Measurements from ENCODE around the gene CHRNG. TPM values are rescaled to one million over a fixed set of nuclear protein-coding genes. Genes with fewer than 3 reads are reported as not detected.

The CHRNG gene
- polyA plus RNA-seq (ENCODE audit: insufficient read length in 3 of 3) = 1 to 10 TPM in 2 of 3 donors, under 1 TPM in 1; 0.87 to 1.9 (median 1.4) TPM
- long read RNA-seq, donor 1 = 0 reads
- long read RNA-seq, donor 2, partial matches to known transcripts = 0 of 1 reads
- long read RNA-seq, donor 2, other reads (novel, unspliced or antisense) = 0 of 1 reads
- long read RNA-seq, donor 3 = 0 reads
- long read RNA-seq, donor 4 = 0 reads
- long read RNA-seq, donor 5, partial matches to known transcripts = 0 of 1 reads
- long read RNA-seq, donor 5, other reads (novel, unspliced or antisense) = 0 of 1 reads
- long read RNA-seq, donor 6 = 0 reads
- long read RNA-seq, donor 7 = 0 reads
- long read RNA-seq, donor 8 = 0 reads
- long read RNA-seq, donor 9 = 0 reads
- long read RNA-seq, donor 10 = 0 reads
- long read RNA-seq, donor 11, partial matches to known transcripts = 0 of 1 reads
- long read RNA-seq, donor 11, other reads (novel, unspliced or antisense) = 0 of 1 reads
- long read RNA-seq, donor 12 = 0 reads
- long read RNA-seq, donor 13 = 0 reads
- long read RNA-seq, donor 14 = 0 reads
- long read RNA-seq, donor 15 = 0 reads
- long read RNA-seq, donor 16 = 0 reads

DNA sequence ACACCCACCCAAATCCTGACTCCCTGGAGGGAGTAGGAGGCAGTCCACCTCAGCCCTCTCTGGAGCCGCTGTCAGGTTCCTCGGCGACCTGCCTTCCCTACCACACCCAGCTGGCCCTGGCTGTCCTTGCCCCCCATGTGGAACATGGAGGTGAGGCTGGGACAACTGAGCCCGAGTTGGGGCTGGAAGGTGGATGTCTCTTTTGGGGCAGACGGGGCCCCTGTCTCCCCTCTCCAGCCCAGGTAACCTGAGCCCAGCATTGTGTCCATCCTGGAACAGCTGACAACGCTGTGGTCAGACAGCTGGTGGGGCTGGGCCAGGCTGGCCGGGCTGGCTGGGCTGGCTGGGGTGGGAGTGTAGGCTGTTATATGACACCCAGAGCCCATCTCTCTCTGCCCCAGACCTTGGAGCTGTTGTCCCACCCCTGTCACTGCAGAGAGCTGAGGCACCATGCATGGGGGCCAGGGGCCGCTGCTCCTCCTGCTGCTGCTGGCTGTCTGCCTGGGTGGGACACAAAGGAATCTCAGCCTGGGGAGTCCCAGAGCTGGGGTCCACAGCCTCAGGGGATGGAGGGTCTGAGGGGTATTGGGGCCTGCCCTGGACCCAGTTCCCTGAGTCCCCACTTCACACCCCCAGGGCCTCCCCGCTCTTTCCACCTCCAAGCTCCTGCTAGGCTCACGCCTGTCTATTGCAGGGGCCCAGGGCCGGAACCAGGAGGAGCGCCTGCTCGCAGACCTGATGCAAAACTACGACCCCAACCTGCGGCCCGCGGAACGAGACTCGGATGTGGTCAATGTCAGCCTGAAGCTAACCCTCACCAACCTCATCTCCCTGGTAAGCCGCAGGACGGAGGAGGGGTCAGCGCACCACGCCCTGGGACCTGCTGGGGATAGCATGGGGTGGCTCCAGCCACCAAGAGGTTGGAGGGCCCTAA, at the start of gene CHRNG:
Gene CHRNG, plus strand, starts transcription at position 395 of the 934 bp plus-strand sequence. Its CDS starts 56 bp downstream, at position 451.
- peak; percentile 30 for DNase-seq

- no peak for DNase-seq
Measured at GRCh38 chr2:232490221-232491138, 49.0 kb upstream of the CHRNG start.

GRCh38 chr2:232491139-232491780, 48.2 kb upstream of the CHRNG start:
- DNase-seq = no peak

- no peak for DNase-seq
Measured at GRCh38 chr2:232492236-232492848, 47.1 kb upstream of the CHRNG start.

GRCh38 chr2:232492963-232493700, 46.4 kb upstream of the CHRNG start:
- DNase-seq = no peak

GRCh38 chr2:232493701-232494474, 45.6 kb upstream of the CHRNG start:
- DNase-seq = no peak

GRCh38 chr2:232494542-232494941, 45.0 kb upstream of the CHRNG start:
- DNase-seq = no peak

- no peak for DNase-seq
Measured at GRCh38 chr2:232495292-232495691, 44.2 kb upstream of the CHRNG start.

DNA sequence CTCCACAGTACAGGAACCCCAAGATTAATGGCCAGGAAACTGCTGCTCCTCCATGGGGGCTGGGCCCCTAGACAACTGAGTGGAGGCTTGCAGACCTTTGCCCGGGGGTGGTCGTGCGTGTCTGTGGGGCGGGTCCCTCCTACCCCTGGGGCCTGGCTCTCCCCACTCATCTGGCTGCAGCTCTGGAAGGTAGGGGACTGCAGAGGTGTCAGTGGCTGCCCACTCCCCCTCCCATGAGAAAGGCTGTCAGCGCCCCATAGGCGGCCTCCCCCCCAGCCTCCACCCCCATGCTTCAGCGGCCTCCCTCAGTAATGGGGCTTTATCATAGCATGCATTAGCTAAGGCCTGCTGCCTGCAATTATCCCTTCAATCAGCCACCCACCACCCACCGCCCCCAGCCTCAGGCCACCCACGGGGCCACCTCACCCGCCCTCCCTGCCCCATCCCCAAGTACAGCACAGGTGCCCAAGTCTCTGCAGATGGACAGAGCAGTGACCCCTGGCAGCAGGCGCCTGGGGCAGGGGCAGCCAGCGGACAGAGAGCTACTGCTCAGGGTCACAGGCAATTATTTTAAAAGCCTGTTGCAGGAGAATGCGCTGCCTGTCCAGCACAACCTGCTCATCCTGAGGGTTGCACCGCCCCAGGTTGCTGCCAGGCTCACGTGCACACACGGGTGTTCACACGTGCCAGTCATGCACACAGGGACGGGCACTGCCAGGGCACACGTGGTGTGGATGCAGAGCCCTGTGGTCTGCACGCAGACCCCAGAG, 42.8 kb upstream of the CHRNG start:
- DNase-seq = no peak

DNA sequence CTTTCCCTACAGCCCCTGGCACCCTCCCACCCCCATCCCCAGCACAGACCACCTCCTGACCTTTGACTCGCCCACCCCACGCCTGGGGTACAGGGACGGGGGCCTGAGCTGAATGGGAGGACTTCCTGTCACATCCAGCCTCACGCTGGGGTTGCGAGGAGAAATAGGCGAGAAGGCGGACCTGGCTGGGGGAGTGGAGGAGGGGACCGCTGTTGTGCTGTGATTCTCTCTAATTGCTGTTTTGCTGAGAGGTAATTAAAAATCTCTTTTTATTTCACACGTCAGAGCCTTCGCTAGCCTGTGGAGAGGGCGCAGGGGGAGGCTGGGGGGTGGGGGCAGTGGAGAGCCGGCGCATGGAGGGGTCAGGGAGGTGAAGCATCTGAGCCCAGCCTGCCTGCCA, 42.1 kb upstream of the CHRNG start:
- DNase-seq = no peak

DNA sequence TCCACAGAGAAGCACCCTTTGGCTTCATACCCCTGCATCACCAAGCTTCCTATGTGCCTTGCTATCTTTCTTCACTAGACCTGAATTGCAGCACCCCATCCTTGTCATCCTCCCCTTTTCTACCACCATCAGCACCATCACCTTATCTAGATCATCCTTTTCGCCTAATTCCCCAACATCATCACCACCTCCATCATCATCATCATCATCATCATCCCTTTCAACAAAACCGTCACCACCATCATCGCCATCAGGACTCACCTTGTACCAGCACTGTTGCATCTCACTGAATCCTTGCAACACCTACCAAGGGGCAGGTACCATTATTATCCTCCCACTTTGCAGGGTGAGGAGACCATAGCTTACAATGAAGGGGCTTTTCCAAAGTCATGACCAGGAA, 41.0 kb upstream of the CHRNG start:
- DNase-seq = no peak

DNA sequence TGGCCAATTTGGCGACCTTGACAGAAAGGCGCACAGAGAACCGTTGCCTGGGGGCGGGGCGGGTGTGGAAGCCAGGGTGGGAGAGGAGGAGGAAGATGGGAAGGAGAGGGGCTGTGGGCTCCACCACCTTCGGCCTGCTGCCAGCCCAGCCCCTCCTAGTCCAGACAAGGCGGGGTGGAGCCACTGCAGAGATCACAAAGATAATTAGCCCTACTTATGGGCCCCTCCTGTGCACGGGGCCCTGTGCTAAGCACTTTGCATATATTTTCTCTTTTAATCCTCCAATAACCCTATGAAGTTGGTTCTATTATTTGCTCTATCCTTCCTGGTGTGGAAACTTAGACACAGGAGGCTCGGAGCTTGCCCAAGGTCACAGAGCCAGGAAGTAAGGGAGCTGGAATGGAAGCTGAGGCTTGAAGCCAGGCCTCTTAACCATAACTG, 38.1 kb upstream of the CHRNG start:
- DNase-seq = no peak

- no peak for DNase-seq
Measured at GRCh38 chr2:232501794-232502390, 37.6 kb upstream of the CHRNG start.

DNA sequence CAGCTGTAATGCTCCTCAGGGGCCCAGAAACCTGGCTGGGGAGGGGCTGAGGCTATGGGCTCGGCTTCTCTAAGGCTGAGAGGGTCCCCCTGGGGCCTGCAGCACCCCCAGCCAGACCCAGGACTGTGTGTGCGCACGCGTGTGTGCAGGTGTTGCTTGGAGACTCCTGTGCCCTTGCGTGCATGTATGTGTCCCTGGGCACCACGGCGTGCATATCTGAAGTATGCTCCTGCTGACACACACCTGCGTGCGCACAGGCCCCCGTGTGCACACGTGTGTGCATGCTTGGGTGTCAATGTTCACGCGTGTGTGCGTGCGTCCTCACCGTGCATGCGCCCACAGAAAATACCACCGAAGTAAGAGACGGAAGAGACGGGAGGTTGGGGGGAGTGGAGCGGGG, 37.0 kb upstream of the CHRNG start:
- no peak for DNase-seq

DNA sequence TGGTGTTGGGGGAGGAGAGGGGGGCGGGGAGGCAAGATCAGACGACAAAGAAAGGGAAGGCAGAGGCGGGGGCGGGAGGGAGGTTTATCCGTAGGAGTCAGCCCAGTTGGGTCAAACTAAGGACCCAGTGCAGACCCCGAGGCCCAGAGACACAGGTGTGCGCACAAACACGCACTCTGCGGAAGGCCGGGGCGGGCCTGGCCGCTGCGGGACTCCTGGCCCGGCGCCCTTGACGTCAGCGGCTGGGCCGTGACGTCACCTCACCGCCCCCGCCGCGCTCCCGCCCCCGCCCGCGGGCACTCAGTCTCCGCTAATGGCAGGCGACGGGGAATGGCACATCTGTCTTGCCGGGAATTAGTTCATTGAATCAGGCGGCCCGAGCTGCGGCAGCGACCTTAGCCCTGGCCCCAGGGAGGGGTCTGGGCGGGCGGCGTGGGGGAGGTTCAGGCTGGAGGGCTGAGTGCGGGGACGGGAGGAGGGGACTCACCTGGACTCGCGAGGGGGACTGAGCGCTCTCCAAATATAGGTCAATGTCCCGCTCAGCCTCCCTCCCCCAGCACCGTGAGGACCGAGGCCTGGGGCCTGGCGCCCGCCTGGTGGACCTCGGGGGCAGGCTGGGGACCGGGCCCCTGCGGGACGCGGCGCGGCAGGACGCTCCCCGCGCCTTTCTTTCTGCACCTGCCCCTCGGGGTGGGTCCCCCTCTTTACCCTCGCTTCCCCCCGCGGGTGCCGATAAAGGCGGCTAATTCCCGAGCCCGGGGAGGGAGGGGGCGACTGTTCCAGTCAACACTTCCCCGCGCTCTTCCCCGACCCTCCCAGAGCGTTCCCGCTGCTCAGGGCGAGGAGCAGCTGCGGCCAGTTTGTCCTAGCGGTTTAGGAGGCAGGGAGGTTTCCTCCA, 36.3 kb upstream of the CHRNG start:
- no peak for DNase-seq

- DNase-seq = no peak
Measured at GRCh38 chr2:232503809-232504323, 35.6 kb upstream of the CHRNG start.
